Activated naive CD4-positive, alpha-beta T cell treated with anti-CD3 and anti-CD28 coated beads, Interleukin-2, amount 10 ng/mL, durations not matched to agents 7 days and 5 days (primary cell): ENCODE data around the gene HCN2.

Experiments used
- CTCF ChIA-PET: fragments of 350-600 bp; sonication (Branson Sonifier 250); formaldehyde crosslinking; loops from one replicate; lab custom pipeline; 2021; ENCODE audit warnings: antibody characterized with exemption; lab: Charles Lee
- DNase-seq: peaks from one replicate; pipeline ENCODE4 v3.0.0-alpha.2; 2020
- H3K27ac Mint-ChIP-seq: one replicate; pipeline ENCODE4 v1.8.0; 2021; ENCODE audit warnings: mild to moderate bottlenecking, moderate library complexity, mixed read lengths
- H3K27me3 Mint-ChIP-seq: one replicate; pipeline ENCODE4 v1.8.0; 2021; ENCODE audit warnings: mild to moderate bottlenecking, mixed read lengths
- H3K36me3 Mint-ChIP-seq: one replicate; pipeline ENCODE4 v1.8.0; 2021; ENCODE audit warnings: mixed read lengths
- H3K4me1 Mint-ChIP-seq: one replicate; pipeline ENCODE4 v1.8.0; 2021; ENCODE audit warnings: mixed read lengths
- H3K4me3 Mint-ChIP-seq: one replicate; pipeline ENCODE4 v1.8.0; 2021; ENCODE audit warnings: mild to moderate bottlenecking, moderate library complexity, mixed read lengths
- H3K9me3 Mint-ChIP-seq: one replicate; pipeline ENCODE4 v1.8.0; 2021; ENCODE audit warnings: mixed read lengths

HCN2 gene

GRCh38 chr19:658059-658839 is 68.6 kb downstream of the HCN2 start:
- Mint-ChIP-seq H3K4me3 (no peak overlapping the region), H3K27me3 (no peaks in the 10 kb centered on the region), H3K9me3 (no peaks in the 10 kb centered on the region), H3K27ac (peak overlapping the region; percentile 37), H3K36me3 (peaks cover 33% of the 10 kb centered on the region), H3K4me1 (peaks cover 32% of the 10 kb centered on the region)
- CTCF ChIA-PET = no interaction called here
- DNase-seq = no peak

GRCh38 chr19:658916-659839 is 69.5 kb downstream of the HCN2 start:
- peak overlapping the region; percentile 65 for H3K27ac Mint-ChIP-seq
- CTCF ChIA-PET = no interaction called here
- peak overlapping the region; percentile 96 for H3K4me3 Mint-ChIP-seq
- peaks cover 38% of the 10 kb centered on the region for H3K4me1 Mint-ChIP-seq
- no peaks in the 10 kb centered on the region for H3K9me3 Mint-ChIP-seq
- DNase-seq = no peak
- no peaks in the 10 kb centered on the region for H3K27me3 Mint-ChIP-seq
- peaks cover 26% of the 10 kb centered on the region for H3K36me3 Mint-ChIP-seq

GRCh38 chr19:660793-661426 is 71.2 kb downstream of the HCN2 start:
- peak overlapping the region; percentile 98 for H3K27ac Mint-ChIP-seq

GRCh38 chr19:661427-662196 is 71.9 kb downstream of the HCN2 start:
- Mint-ChIP-seq H3K4me3 (peak overlapping the region; percentile 96), H3K27ac (peak overlapping the region; percentile 98), H3K9me3 (no peaks in the 10 kb centered on the region), H3K4me1 (peaks cover 44% of the 10 kb centered on the region), H3K36me3 (peaks cover 16% of the 10 kb centered on the region), H3K27me3 (peaks cover 7% of the 10 kb centered on the region)
- peak; percentile 86 for DNase-seq
- CTCF ChIA-PET = interaction anchor here (0.6 kb wide), 1 partner anchor 44 kb away, joined by 3 read pairs; no protein-coding TSS in a partner anchor

More at GRCh38 chr19:660793-661426, 71.2 kb downstream of the HCN2 start:
- CTCF ChIA-PET = interaction anchor here (0.6 to 0.9 kb wide), 2 partner anchors 45 to 76 kb away, joined by 3 read pairs; no protein-coding TSS in a partner anchor
- DNase-seq = no peak
- peaks cover 4% of the 10 kb centered on the region for H3K27me3 Mint-ChIP-seq
- H3K9me3 Mint-ChIP-seq = no peaks in the 10 kb centered on the region
- H3K4me1 Mint-ChIP-seq = peaks cover 50% of the 10 kb centered on the region
- H3K36me3 Mint-ChIP-seq = peaks cover 17% of the 10 kb centered on the region
- H3K4me3 Mint-ChIP-seq = peak overlapping the region; percentile 96

GRCh38 chr19:662207-662961 is 72.7 kb downstream of the HCN2 start:
- peaks cover 12% of the 10 kb centered on the region for H3K27me3 Mint-ChIP-seq
- no peaks in the 10 kb centered on the region for H3K9me3 Mint-ChIP-seq
- H3K4me3 Mint-ChIP-seq = peak overlapping the region; percentile 96
- CTCF ChIA-PET = interaction anchor here (1.7 to 2.2 kb wide), 2 partner anchors 18 to 72 kb away, joined by 6 to 9 read pairs; no protein-coding TSS in a partner anchor
- peak; percentile 88 for DNase-seq
- peak overlapping the region; percentile 98 for H3K27ac Mint-ChIP-seq
- H3K36me3 Mint-ChIP-seq = peaks cover 16% of the 10 kb centered on the region
- H3K4me1 Mint-ChIP-seq = peaks cover 42% of the 10 kb centered on the region

GRCh38 chr19:662962-663681 is 73.4 kb downstream of the HCN2 start, which contains the start of gene RNF126:
Gene RNF126, minus strand, starts transcription at chr19:663214. Its CDS starts 93 bp downstream, at chr19:663121.
- peak within 1 kb of the TSS; percentile 98 for H3K27ac Mint-ChIP-seq
- peaks cover 19% of the 10 kb centered on the region for H3K27me3 Mint-ChIP-seq
- CTCF ChIA-PET = interaction anchor here (1.2 to 2.2 kb wide), 4 partner anchors 17 to 74 kb away, joined by 3 to 9 read pairs (median 5); no protein-coding TSS in a partner anchor
- DNase-seq = peak; percentile 94
- H3K36me3 Mint-ChIP-seq = peaks cover 16% of the 10 kb centered on the region
- no peaks in the 10 kb centered on the region for H3K9me3 Mint-ChIP-seq
- peak within 1 kb of the TSS; percentile 96 for H3K4me3 Mint-ChIP-seq
- peaks cover 42% of the 10 kb centered on the region for H3K4me1 Mint-ChIP-seq

GRCh38 chr19:663682-664117 is 74.0 kb downstream of the HCN2 start:
- peak overlapping the region; percentile 69 for H3K4me3 Mint-ChIP-seq

GRCh38 chr19:664913-665443 is 75.3 kb downstream of the HCN2 start:
- CTCF ChIA-PET = interaction anchor here (2.1 kb wide), 1 partner anchor 73 kb away, joined by 6 read pairs; no protein-coding TSS in a partner anchor
- peak overlapping the region; percentile 67 for H3K27ac Mint-ChIP-seq

More at GRCh38 chr19:663682-664117, 74.0 kb downstream of the HCN2 start:
- no peak for DNase-seq
- peaks cover 38% of the 10 kb centered on the region for H3K4me1 Mint-ChIP-seq
- CTCF ChIA-PET = interaction anchor here (1.2 to 2.2 kb wide), 4 partner anchors 16 to 74 kb away, joined by 3 to 9 read pairs (median 5); no protein-coding TSS in a partner anchor
- H3K27me3 Mint-ChIP-seq = peaks cover 23% of the 10 kb centered on the region
- H3K27ac Mint-ChIP-seq = peak overlapping the region; percentile 83
- no peaks in the 10 kb centered on the region for H3K9me3 Mint-ChIP-seq
- peaks cover 15% of the 10 kb centered on the region for H3K36me3 Mint-ChIP-seq

More at GRCh38 chr19:664913-665443, 75.3 kb downstream of the HCN2 start:
- Mint-ChIP-seq H3K4me1 (peaks cover 29% of the 10 kb centered on the region), H3K36me3 (peaks cover 12% of the 10 kb centered on the region), H3K9me3 (no peaks in the 10 kb centered on the region), H3K27me3 (peaks cover 36% of the 10 kb centered on the region), H3K4me3 (peak overlapping the region; percentile 41)
- peak; percentile 88 for DNase-seq
